H9 (cell line): ENCODE results near the gene MXRA7. TPM values are rescaled to one million over a fixed set of nuclear protein-coding genes. Genes with fewer than 3 reads are reported as not detected.

Experiments
- DNase-seq: peaks from one replicate; pipeline ENCODE4 v3.0.0-alpha.2; 2017
- H2AFZ ChIP-seq: one replicate; pipeline ENCODE4 v1.6.1; 2013; ENCODE audit warnings: mild to moderate bottlenecking, low read length, control low read depth, moderate library complexity
- H2AK5ac ChIP-seq: 2 replicates; pipeline ENCODE4 v1.6.1; 2013; ENCODE audit warnings: low read length, control low read depth, mixed read lengths; ENCODE audit not compliant: insufficient read length
- H2BK120ac ChIP-seq: one replicate; pipeline ENCODE4 v1.6.1; 2013; ENCODE audit warnings: low read depth, mild to moderate bottlenecking, low read length, control low read depth, inconsistent platforms; ENCODE audit not compliant: poor library complexity, severe bottlenecking
- H2BK12ac ChIP-seq: 2 replicates; pipeline ENCODE4 v1.6.1; 2013; ENCODE audit warnings: low read length, control low read depth, mixed read lengths, low read depth; ENCODE audit not compliant: insufficient read length
- H2BK15ac ChIP-seq: 2 replicates; pipeline ENCODE4 v1.6.1; 2013; ENCODE audit warnings: low read depth, low read length, control low read depth
- H2BK20ac ChIP-seq: one replicate; pipeline ENCODE4 v1.6.1; 2013; ENCODE audit warnings: low read depth, mild to moderate bottlenecking, low read length, control low read depth, inconsistent platforms; ENCODE audit not compliant: poor library complexity, severe bottlenecking
- H2BK5ac ChIP-seq: 2 replicates; pipeline ENCODE4 v1.6.1; 2013; ENCODE audit warnings: low read length, control low read depth, mixed read lengths; ENCODE audit not compliant: insufficient read length
- H3K14ac ChIP-seq: 2 replicates; pipeline ENCODE4 v1.6.1; 2013; ENCODE audit warnings: low read length, control low read depth; ENCODE audit not compliant: insufficient read depth
- H3K18ac ChIP-seq: 2 replicates; pipeline ENCODE4 v1.6.1; 2013; ENCODE audit warnings: low read depth, mild to moderate bottlenecking, mixed read lengths, low read length, control low read depth; ENCODE audit not compliant: insufficient read length
- H3K23ac ChIP-seq: 2 replicates; pipeline ENCODE4 v1.6.1; 2013; ENCODE audit warnings: low read length, control low read depth, mixed read lengths, low read depth; ENCODE audit not compliant: insufficient read length
- H3K23me2 ChIP-seq: 2 replicates; pipeline ENCODE4 v1.6.1; 2013; ENCODE audit warnings: low read depth, mild to moderate bottlenecking, mixed read lengths, low read length, control low read depth; ENCODE audit not compliant: insufficient read length, poor library complexity, severe bottlenecking
- H3K27ac ChIP-seq: 2 replicates; pipeline ENCODE4 v1.5.1; 2013; ENCODE audit warnings: low read length, control low read depth, mixed read lengths, low read depth; ENCODE audit not compliant: insufficient read length
- H3K27me3 ChIP-seq: 2 replicates; pipeline ENCODE4 v1.6.1; 2013; ENCODE audit warnings: low read length, control low read depth, inconsistent platforms; ENCODE audit not compliant: insufficient read depth
- H3K4ac ChIP-seq: 2 replicates; pipeline ENCODE4 v1.6.1; 2013; ENCODE audit warnings: low read depth, mild to moderate bottlenecking, control low read depth, inconsistent platforms, low read length, moderate library complexity
- H3K4me1 ChIP-seq: 2 replicates; pipeline ENCODE4 v1.6.1; 2013; ENCODE audit warnings: low read length, control low read depth, inconsistent platforms; ENCODE audit not compliant: insufficient read depth
- H3K4me2 ChIP-seq: 2 replicates; pipeline ENCODE4 v1.6.1; 2013; ENCODE audit warnings: low read length, control low read depth, mixed read lengths; ENCODE audit not compliant: insufficient read length, insufficient read depth
- H3K56ac ChIP-seq: 2 replicates; pipeline ENCODE4 v1.6.1; 2013; ENCODE audit warnings: low read depth, mild to moderate bottlenecking, mixed read lengths, low read length, control low read depth; ENCODE audit not compliant: insufficient read length
- H3K79me1 ChIP-seq: 2 replicates; pipeline ENCODE4 v1.6.1; 2013; ENCODE audit warnings: low read depth, mild to moderate bottlenecking, moderate library complexity, low read length, control low read depth, inconsistent platforms; ENCODE audit not compliant: insufficient read depth, poor library complexity, severe bottlenecking
- H3K79me2 ChIP-seq: 2 replicates; pipeline ENCODE4 v1.6.1; 2013; ENCODE audit warnings: low read length, control low read depth, inconsistent platforms; ENCODE audit not compliant: insufficient read depth
- H3K9ac ChIP-seq: 2 replicates; pipeline ENCODE4 v1.6.1; 2013; ENCODE audit warnings: low read length, control low read depth, mixed read lengths; ENCODE audit not compliant: insufficient read length; ENCODE audit errors: extremely low read depth
- H3K9me3 ChIP-seq: one replicate; pipeline ENCODE4 v1.6.1; 2013; ENCODE audit warnings: low read depth, low read length, inconsistent platforms; ENCODE audit not compliant: control insufficient read depth
- H3T11ph ChIP-seq: one replicate; pipeline ENCODE4 v1.6.1; 2013; ENCODE audit warnings: mild to moderate bottlenecking, low read length, control low read depth, inconsistent platforms
- H4K20me1 ChIP-seq: one replicate; pipeline ENCODE4 v1.6.1; 2013; ENCODE audit not compliant: control insufficient read depth, insufficient read length, insufficient read depth
- H4K5ac ChIP-seq: 2 replicates; pipeline ENCODE4 v1.6.1; 2013; ENCODE audit warnings: low read depth, mild to moderate bottlenecking, mixed read lengths, low read length, control low read depth; ENCODE audit not compliant: insufficient read length
- H4K8ac ChIP-seq: replicated peaks from 2 replicates; pipeline ENCODE4 v1.6.1; 2013; ENCODE audit warnings: low read length, control low read depth, mixed read lengths, low read depth; ENCODE audit not compliant: insufficient read length
- H4K91ac ChIP-seq: 2 replicates; pipeline ENCODE4 v1.6.1; 2013; ENCODE audit warnings: low read depth, mild to moderate bottlenecking, moderate library complexity, mixed read lengths, low read length, control low read depth; ENCODE audit not compliant: insufficient read length
- H3K27ac Mint-ChIP-seq, 3 experiments: 2 replicates in 2 of 3; 3 replicates in 1 of 3; pipeline ENCODE4 v1.8.0; 2020 to 2021; ENCODE audit warnings: mixed read lengths in 3 of 3, mild to moderate bottlenecking in 1 of 3, moderate library complexity in 1 of 3
- H3K27me3 Mint-ChIP-seq: 2 replicates; pipeline ENCODE4 v1.8.0; 2021; ENCODE audit warnings: low read depth, mild to moderate bottlenecking, moderate library complexity, mixed read lengths
- H3K36me3 Mint-ChIP-seq, 3 experiments: 2 replicates in 2 of 3; 3 replicates in 1 of 3; pipeline ENCODE4 v1.8.0; 2020 to 2021; ENCODE audit warnings: low read depth in 3 of 3, mixed read lengths in 3 of 3; ENCODE audit not compliant: insufficient read depth in 1 of 3
- H3K4me1 Mint-ChIP-seq, 2 experiments: 2 replicates each; pipeline ENCODE4 v1.8.0; 2020; ENCODE audit warnings: mixed read lengths in 2 of 2
- H3K4me3 Mint-ChIP-seq, 2 experiments: 2 replicates in 1 of 2; 3 replicates in 1 of 2; pipeline ENCODE4 v1.8.0; 2020 to 2021; ENCODE audit warnings: mild to moderate bottlenecking in 2 of 2, mixed read lengths in 2 of 2, moderate library complexity in 1 of 2
- H3K9me3 Mint-ChIP-seq, 2 experiments: 2 replicates in 1 of 2; 3 replicates in 1 of 2; pipeline ENCODE4 v1.8.0; 2020; ENCODE audit warnings: mild to moderate bottlenecking in 2 of 2, mixed read lengths in 2 of 2, moderate library complexity in 1 of 2
- CTCF ChIP-seq: fragments of 200-600 bp; sonication (generic); conservative IDR thresholded peaks from 3 replicates; pipeline ENCODE4 v1.8.0; 2021; ENCODE audit warnings: antibody characterized with exemption, mild to moderate bottlenecking
- WGBS: extraction: QIAGEN DNeasy Blood & Tissue Kit; methylation state at CpG from one replicate; pipeline ENCODE4 v1.1.7; 2013; ENCODE audit warnings: missing lambda C conversion rate, low lambda C conversion rate, mixed read lengths; ENCODE audit not compliant: insufficient read length; ENCODE audit errors: extremely low coverage; 5-methylcytosine and 5-hydroxymethylcytosine counted together
- total RNA-seq: library from RNA; stranded (reverse); gene quantifications from 2 replicates; pipeline ENCODE4 v1.2.1, GENCODE V29; 2021

MXRA7 gene
- total RNA-seq, 1 experiment from 2014 or later = 28.2 TPM

DNA sequence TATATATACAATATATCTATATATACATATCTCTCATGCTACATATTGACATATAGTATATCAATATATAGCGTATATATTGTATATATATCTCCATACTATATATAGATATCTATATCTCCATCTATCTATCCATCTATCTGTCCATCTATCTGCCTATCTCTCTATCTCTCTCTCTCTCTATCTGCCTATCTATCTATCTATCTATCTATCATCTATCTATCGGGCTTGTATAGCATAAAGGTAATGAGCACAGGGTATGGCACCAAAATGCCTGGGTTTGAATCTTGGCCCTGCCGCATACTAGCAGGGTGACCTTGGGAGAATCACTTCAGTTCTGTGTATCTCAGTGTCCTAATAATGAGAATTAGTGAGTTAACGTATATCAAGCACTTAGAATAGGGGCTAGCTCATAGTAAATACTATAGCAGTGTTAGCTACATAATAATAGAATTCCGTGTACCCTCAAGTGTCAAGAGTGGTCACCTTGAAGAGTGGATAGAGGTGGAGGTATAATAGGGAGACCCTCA lies 68.7 kb downstream of the MXRA7 start:
- H3K4me1 Mint-ChIP-seq = peaks cover 15 to 28% of the 10 kb centered on the region in 2 experiments

More for the DNA sequence above, 68.7 kb downstream of the MXRA7 start:
- Histone ChIP-seq H3T11ph (no peak overlapping the region), H2BK120ac (no peak overlapping the region), H2AK5ac (no peak overlapping the region), H3K18ac (no peak overlapping the region), H4K8ac (no peak overlapping the region), H3K9ac (no peak overlapping the region), H3K56ac (no peak overlapping the region), H2BK5ac (no peak overlapping the region), H4K91ac (no peak overlapping the region), H4K20me1 (no peaks in the 10 kb centered on the region), H3K79me2 (no peaks in the 10 kb centered on the region), H3K9me3 (no peaks in the 10 kb centered on the region), H3K4me1 (peaks cover 2% of the 10 kb centered on the region; the same call in 1 of the 2 replicates), H2BK12ac (no peak overlapping the region), H4K5ac (no peak overlapping the region), H3K14ac (no peak overlapping the region), H3K4me2 (no peak overlapping the region), H2BK20ac (no peak overlapping the region), H3K27me3 (no peaks in the 10 kb centered on the region), H3K27ac (no peak overlapping the region), H2AFZ (no peak overlapping the region), H3K23me2 (no peaks in the 10 kb centered on the region), H3K79me1 (no peaks in the 10 kb centered on the region), H3K23ac (no peak overlapping the region), H3K4ac (no peak overlapping the region), H2BK15ac (no peak overlapping the region)
- no CpG with 5 or more reads among the region's 5 CpGs for WGBS
- Mint-ChIP-seq H3K9me3 (no peaks in the 10 kb centered on the region), H3K36me3 (no peaks in the 10 kb centered on the region), H3K27me3 (peaks cover 1% of the 10 kb centered on the region), H3K27ac (no peak overlapping the region), H3K4me3 (no peak overlapping the region)
- TF ChIP-seq CTCF = no peak
- DNase-seq = no peak
